Activated T-helper 1 cell treated with anti-CD3 and anti-CD28 coated beads, Interleukin-12 subunit alpha, Interleukin-12 subunit beta, Interleukin-2, Interleukin-4 antibody, amounts not matched to agents 30 ng/mL and 10 ng/mL and 1 ng/mL, durations not matched to agents 14 hours and 24 hours and 36 hours (primary cell): ENCODE measurements around the gene LAG3. TPM values are rescaled to one million over a fixed set of nuclear protein-coding genes. Genes with fewer than 3 reads are reported as not detected.
"Not testable (repeated sequence)": the region's sequence is repeated elsewhere in the genome, so short reads cannot be mapped to it uniquely, and the experiment has no call there.

Experiments
- DNase-seq: peaks from one replicate; pipeline ENCODE4 v3.0.0; 2021; ENCODE audit warnings: low spot score
- H3K27ac Mint-ChIP-seq: one replicate; pipeline ENCODE4 v1.8.0; 2021; ENCODE audit warnings: mild to moderate bottlenecking, mixed read lengths
- H3K27me3 Mint-ChIP-seq: one replicate; pipeline ENCODE4 v1.8.0; 2022; ENCODE audit warnings: mild to moderate bottlenecking, moderate library complexity, mixed read lengths; ENCODE audit not compliant: insufficient read depth
- H3K36me3 Mint-ChIP-seq: one replicate; pipeline ENCODE4 v1.8.0; 2021; ENCODE audit warnings: low read depth, mixed read lengths
- H3K4me1 Mint-ChIP-seq: one replicate; pipeline ENCODE4 v1.8.0; 2021; ENCODE audit warnings: low read depth, mixed read lengths
- H3K4me3 Mint-ChIP-seq: one replicate; pipeline ENCODE4 v1.8.0; 2021; ENCODE audit warnings: mild to moderate bottlenecking, moderate library complexity, mixed read lengths
- H3K9me3 Mint-ChIP-seq: one replicate; pipeline ENCODE4 v1.8.0; 2021; ENCODE audit warnings: mixed read lengths
- intact Hi-C: fragments of 100-400 bp; cut with micrococcal nuclease; formaldehyde crosslinking; loops from one replicate; pipeline ENCODE4 v1.15.1; 2024
- total RNA-seq: library from RNA; stranded (reverse); gene quantifications from 2 replicates; pipeline ENCODE4 v1.2.3, GENCODE V29; 2022

The LAG3 gene
- total RNA-seq = 268 and 275 TPM in 2 replicates

GRCh38 chr12:6772331-6772695, at the start of gene LAG3:
TSS of gene LAG3 (plus strand) at chr12:6772520. CDS start at chr12:6772853, 333 bp downstream.
- intact Hi-C loops = loop anchor here (1.0 to 5.0 kb wide), 7 partner anchors 8 to 185 kb away; partner anchors contain the start of genes CD4, CHD4, P3H3 and ZNF384
- H3K4me1 Mint-ChIP-seq = peaks cover 85% of the 10 kb centered on the region
- DNase-seq = no peak
- H3K27ac Mint-ChIP-seq = peak within 1 kb of the TSS; percentile 86
- H3K27me3 Mint-ChIP-seq = no peaks in the 10 kb centered on the region
- H3K36me3 Mint-ChIP-seq = peaks cover 47% of the 10 kb centered on the region
- peak within 1 kb of the TSS; percentile 82 for H3K4me3 Mint-ChIP-seq
- no peaks in the 10 kb centered on the region for H3K9me3 Mint-ChIP-seq

DNA sequence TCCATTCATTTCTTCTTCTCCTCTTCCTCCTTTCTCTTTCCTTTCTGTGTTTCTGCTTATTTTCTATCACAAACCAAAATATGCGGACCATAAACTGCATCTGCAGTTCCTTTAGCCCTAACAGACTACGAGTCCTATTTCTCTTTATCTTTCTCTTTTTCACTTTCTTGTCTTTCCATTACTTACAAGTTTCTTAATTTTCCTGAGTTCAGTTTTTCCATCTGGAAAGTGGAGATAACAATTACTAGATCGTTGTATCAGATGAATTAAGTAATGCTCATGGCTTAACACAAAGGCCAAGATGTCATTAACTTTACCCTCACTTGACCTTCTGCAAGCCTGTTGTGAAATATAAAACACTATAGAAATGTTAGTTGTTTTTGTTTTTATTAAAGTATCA, 49.5 kb upstream of the LAG3 start:
- DNase-seq = no peak
- Mint-ChIP-seq H3K27me3 (no peaks in the 10 kb centered on the region), H3K9me3 (no peaks in the 10 kb centered on the region), H3K4me1 (peaks cover 33% of the 10 kb centered on the region), H3K36me3 (peaks cover 4% of the 10 kb centered on the region), H3K4me3 (no peak overlapping the region), H3K27ac (no peak overlapping the region)
- intact Hi-C loops = no loop called here

- intact Hi-C loops = loop anchor here (1.0 to 2.0 kb wide), 15 partner anchors 19 to 294 kb away; partner anchors contain the start of genes EMG1, IFFO1, ING4 and LPCAT3
- H3K9me3 Mint-ChIP-seq = no peaks in the 10 kb centered on the region
- DNase-seq = peak; percentile 98
- H3K4me1 Mint-ChIP-seq = peaks cover 33% of the 10 kb centered on the region
- H3K27me3 Mint-ChIP-seq = no peaks in the 10 kb centered on the region
- peak within 1 kb of the TSS; percentile 92 for H3K4me3 Mint-ChIP-seq
- peaks cover 6% of the 10 kb centered on the region for H3K36me3 Mint-ChIP-seq
- peak within 1 kb of the TSS; percentile 91 for H3K27ac Mint-ChIP-seq
Observed at GRCh38 chr12:6723607-6724408, 48.5 kb upstream of the LAG3 start, which contains the start of gene COPS7A. TSS of gene COPS7A (plus strand) at chr12:6724046. CDS start at chr12:6724657, 611 bp downstream.

- peaks cover 8% of the 10 kb centered on the region for H3K36me3 Mint-ChIP-seq
- H3K27ac Mint-ChIP-seq = peak overlapping the region; percentile 91
- DNase-seq = peak; percentile 24
- no peaks in the 10 kb centered on the region for H3K27me3 Mint-ChIP-seq
- H3K4me3 Mint-ChIP-seq = peak overlapping the region; percentile 92
- intact Hi-C loops = loop anchor here (1.0 to 2.0 kb wide), 15 partner anchors 19 to 294 kb away; partner anchors contain the start of genes EMG1, IFFO1, ING4 and LPCAT3
- peaks cover 33% of the 10 kb centered on the region for H3K4me1 Mint-ChIP-seq
- no peaks in the 10 kb centered on the region for H3K9me3 Mint-ChIP-seq
Observed at GRCh38 chr12:6724409-6724797, 47.9 kb upstream of the LAG3 start.

- Mint-ChIP-seq H3K36me3 (peaks cover 15% of the 10 kb centered on the region), H3K4me1 (peaks cover 33% of the 10 kb centered on the region), H3K4me3 (peak overlapping the region; percentile 92), H3K27ac (peak overlapping the region; percentile 40), H3K9me3 (no peaks in the 10 kb centered on the region), H3K27me3 (no peaks in the 10 kb centered on the region)
- no peak for DNase-seq
- intact Hi-C loops = loop anchor here (2.0 kb wide), 4 partner anchors 41 to 245 kb away; partner anchors contain the start of genes EMG1, MRPL51, PHB2 and PTMS
Observed at GRCh38 chr12:6725350-6725749, 47.0 kb upstream of the LAG3 start.

DNA sequence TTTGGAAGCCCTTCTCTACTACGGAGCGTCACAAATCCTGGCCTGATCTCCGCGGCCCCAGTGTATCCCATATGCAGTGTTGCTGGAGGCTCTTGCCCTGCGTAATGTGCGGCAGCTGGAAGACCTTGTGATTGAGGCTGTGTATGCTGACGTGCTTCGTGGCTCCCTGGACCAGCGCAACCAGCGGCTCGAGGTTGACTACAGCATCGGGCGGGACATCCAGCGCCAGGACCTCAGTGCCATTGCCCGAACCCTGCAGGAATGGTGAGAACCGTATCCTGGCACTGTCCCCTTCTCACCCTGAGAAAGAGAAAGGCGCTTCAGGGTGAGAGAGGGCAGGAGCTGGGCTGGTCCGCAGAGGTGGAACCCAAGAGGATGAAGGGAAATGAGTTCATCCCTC, 43.1 kb upstream of the LAG3 start:
- Mint-ChIP-seq H3K27me3 (no peaks in the 10 kb centered on the region), H3K36me3 (peaks cover 22% of the 10 kb centered on the region), H3K9me3 (no peaks in the 10 kb centered on the region), H3K4me1 (peaks cover 19% of the 10 kb centered on the region), H3K27ac (no peak overlapping the region), H3K4me3 (no peak overlapping the region)
- intact Hi-C loops = no loop called here
- no peak for DNase-seq

- intact Hi-C loops = no loop called here
- Mint-ChIP-seq H3K4me1 (peaks cover 11% of the 10 kb centered on the region), H3K27me3 (no peaks in the 10 kb centered on the region), H3K36me3 (peaks cover 24% of the 10 kb centered on the region), H3K9me3 (no peaks in the 10 kb centered on the region), H3K27ac (no peak overlapping the region), H3K4me3 (no peak overlapping the region)
- no peak for DNase-seq
Observed at GRCh38 chr12:6730169-6730568, 42.2 kb upstream of the LAG3 start.

DNA sequence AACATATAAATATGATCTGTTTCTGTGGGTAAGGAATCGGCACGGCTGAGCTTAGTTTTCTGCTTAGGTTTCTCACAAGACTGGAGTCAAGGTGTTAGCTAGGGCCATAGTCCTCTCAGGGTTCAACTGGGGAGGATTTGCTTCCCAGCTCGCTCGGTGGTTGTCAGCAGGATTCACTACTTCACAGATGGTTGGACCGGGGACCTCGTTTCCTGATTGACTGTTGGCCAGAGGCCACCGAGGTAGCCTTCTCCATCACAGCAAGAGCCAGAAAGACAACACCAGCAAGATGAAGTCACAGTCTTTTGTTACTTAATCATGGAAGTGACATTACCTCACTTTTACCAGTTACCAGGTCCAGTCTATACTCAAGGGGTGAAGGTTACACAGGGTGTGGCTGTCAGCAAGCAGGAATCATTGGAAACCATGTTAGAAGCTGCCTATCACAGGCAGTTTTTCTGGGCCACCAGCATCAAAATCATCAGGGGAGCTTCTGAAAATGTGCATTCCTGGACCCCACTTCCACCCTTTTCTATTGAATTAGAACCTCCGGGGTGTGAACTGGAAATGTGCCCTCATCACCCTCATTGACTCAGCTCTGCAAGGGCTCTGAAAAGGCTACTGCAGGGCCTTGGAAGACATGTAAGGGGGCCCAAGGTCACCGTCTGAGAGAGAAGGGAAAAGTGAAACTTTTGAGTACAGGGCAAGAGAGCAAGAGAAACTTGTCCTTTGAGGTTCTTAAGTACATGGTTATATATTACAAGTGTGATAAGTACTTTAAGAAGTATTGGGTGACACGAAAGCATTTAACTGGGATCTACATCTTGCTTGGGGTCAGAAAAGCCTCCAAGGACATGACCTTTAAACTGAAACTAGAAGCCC, 37.6 kb upstream of the LAG3 start:
- Mint-ChIP-seq H3K27ac (no peak overlapping the region), H3K4me1 (peaks cover 5% of the 10 kb centered on the region), H3K4me3 (no peak overlapping the region), H3K36me3 (peaks cover 14% of the 10 kb centered on the region), H3K9me3 (no peaks in the 10 kb centered on the region), H3K27me3 (no peaks in the 10 kb centered on the region)
- intact Hi-C loops = loop anchor here (1.0 kb wide), 2 partner anchors 46 to 91 kb away; no protein-coding TSS in a partner anchor
- DNase-seq = no peak

DNA sequence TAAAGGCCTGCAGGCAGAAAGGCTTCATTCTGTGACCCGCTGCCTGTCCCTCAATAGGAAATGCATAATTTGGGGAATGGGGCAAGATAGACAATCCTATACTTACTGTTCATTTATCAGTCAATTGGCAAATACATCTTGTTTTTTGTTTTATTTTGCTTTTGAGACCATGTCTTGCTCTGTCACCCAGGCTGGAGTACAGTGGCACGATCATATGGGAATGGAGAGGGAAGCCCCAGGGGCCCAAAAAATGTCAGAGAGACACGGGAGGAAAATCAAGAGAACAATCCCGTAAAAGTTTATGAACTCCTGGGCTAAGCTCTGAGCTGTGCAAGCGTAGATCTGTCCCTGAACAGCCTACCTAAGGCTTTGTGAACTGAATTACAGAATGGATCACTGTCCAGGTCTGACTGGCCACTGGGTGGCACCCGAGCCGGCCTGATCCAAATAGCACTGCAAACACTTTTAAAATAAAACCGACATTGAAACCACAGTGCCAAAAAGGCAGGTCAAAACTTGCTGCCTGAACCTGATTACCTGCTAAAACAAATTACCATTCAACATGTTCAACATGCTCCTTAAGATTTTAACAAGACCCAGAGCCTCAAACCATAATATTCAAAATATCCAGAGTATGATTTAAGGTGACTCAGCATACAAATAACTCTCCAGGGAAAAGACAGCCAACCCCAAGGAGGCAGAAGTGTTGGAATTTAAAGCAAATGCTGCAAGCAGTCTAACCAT, 36.7 kb upstream of the LAG3 start:
- H3K9me3 Mint-ChIP-seq = no peaks in the 10 kb centered on the region
- peaks cover 5% of the 10 kb centered on the region for H3K4me1 Mint-ChIP-seq
- H3K4me3 Mint-ChIP-seq = no peak overlapping the region
- intact Hi-C loops = loop anchor here (1.0 kb wide), 2 partner anchors 45 to 90 kb away; no protein-coding TSS in a partner anchor
- no peak overlapping the region for H3K27ac Mint-ChIP-seq
- DNase-seq = peak; percentile 20
- H3K27me3 Mint-ChIP-seq = no peaks in the 10 kb centered on the region
- H3K36me3 Mint-ChIP-seq = peaks cover 8% of the 10 kb centered on the region

GRCh38 chr12:6736754-6737153, 35.6 kb upstream of the LAG3 start:
- Mint-ChIP-seq H3K27ac (no peak overlapping the region), H3K36me3 (peaks cover 2% of the 10 kb centered on the region), H3K4me3 (no peak overlapping the region), H3K4me1 (peaks cover 5% of the 10 kb centered on the region), H3K27me3 (no peaks in the 10 kb centered on the region), H3K9me3 (no peaks in the 10 kb centered on the region)
- DNase-seq = no peak
- intact Hi-C loops = no loop called here

DNA sequence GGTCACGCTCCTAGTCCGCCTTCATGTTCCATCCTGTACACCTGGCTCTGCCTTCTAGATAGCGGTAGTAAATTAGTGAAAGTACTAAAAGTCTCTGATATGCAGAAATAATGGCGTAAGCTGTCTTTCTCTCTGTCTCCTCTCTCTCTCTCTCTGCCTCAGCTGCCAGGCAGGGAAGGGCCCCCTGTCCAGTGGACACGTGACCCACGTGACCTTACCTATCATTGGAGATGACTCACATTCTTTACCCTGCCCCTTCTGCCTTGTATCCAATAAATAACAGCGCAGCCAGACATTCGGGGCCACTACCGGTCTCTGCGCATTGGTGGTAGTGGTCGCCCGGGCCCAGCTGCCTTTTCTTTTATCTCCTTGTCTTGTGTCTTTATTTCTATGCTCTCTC, 30.2 kb upstream of the LAG3 start:
- H3K27me3 Mint-ChIP-seq, DNase-seq, intact Hi-C loops, H3K4me3 Mint-ChIP-seq, H3K27ac Mint-ChIP-seq, H3K36me3 Mint-ChIP-seq, H3K9me3 Mint-ChIP-seq: not testable (repeated sequence)
- H3K4me1 Mint-ChIP-seq = peaks cover 27% of the 10 kb centered on the region

GRCh38 chr12:6742834-6743233, 29.5 kb upstream of the LAG3 start:
- H3K27ac Mint-ChIP-seq = peak overlapping the region; percentile 27
- intact Hi-C loops = loop anchor here (1.0 kb wide), 1 partner anchor 19 kb away; the partner anchor contains the start of gene COPS7A
- peaks cover 6% of the 10 kb centered on the region for H3K9me3 Mint-ChIP-seq
- H3K27me3 Mint-ChIP-seq = no peaks in the 10 kb centered on the region
- H3K4me1 Mint-ChIP-seq = peaks cover 27% of the 10 kb centered on the region
- peaks cover 14% of the 10 kb centered on the region for H3K36me3 Mint-ChIP-seq
- no peak overlapping the region for H3K4me3 Mint-ChIP-seq
- DNase-seq = no peak
